Measurements from ENCODE around the gene USP48.

DNA sequence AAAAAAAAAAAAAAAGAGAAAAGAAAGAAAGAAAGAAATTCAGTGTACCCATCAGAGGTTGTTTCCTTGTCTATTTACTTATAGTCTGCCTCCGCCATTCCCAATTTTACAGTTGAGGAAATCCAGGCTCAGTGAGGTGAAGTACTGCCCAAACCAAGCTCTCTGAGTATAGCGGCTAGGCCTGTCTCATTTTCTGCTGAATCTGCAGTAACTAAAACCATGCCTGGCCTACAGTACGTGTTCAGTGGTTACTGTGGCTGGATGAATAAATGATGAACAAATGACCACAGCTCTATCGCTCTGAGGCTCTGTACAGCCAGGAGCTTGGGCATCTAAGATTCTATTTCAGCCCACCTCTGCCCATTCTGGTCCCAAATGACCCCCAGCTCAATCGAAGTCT, 138.0 kb downstream of the USP48 start:
- TF ChIP-seq, protein P1, sequence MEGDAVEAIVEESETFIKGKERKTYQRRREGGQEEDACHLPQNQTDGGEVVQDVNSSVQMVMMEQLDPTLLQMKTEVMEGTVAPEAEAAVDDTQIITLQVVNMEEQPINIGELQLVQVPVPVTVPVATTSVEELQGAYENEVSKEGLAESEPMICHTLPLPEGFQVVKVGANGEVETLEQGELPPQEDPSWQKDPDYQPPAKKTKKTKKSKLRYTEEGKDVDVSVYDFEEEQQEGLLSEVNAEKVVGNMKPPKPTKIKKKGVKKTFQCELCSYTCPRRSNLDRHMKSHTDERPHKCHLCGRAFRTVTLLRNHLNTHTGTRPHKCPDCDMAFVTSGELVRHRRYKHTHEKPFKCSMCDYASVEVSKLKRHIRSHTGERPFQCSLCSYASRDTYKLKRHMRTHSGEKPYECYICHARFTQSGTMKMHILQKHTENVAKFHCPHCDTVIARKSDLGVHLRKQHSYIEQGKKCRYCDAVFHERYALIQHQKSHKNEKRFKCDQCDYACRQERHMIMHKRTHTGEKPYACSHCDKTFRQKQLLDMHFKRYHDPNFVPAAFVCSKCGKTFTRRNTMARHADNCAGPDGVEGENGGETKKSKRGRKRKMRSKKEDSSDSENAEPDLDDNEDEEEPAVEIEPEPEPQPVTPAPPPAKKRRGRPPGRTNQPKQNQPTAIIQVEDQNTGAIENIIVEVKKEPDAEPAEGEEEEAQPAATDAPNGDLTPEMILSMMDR (IDR thresholded peaks at IDR 0.05 in 8 of 11, conservative IDR thresholded peaks at IDR 0.05 in 3 of 11), result no peak
- no peak for TF ChIP-seq POLR2A (IDR thresholded peaks at IDR 0.05)

Measured in spleen (tissue), 7 donors.